Activated CD4-positive, alpha-beta T cell treated with anti-CD3 and anti-CD28 coated beads, Interleukin-2, amount 10 ng/mL, durations not matched to agents 7 days and 5 days (primary cell): ENCODE results near the gene TTYH1. TPM values are rescaled to one million over a fixed set of nuclear protein-coding genes. Genes with fewer than 3 reads are reported as not detected.
A peak's percentile ranks its signal among the peaks of the same experiment; 100 is the strongest.

Source experiments
- CTCF ChIA-PET: fragments of 350-600 bp; sonication (Branson Sonifier 250); formaldehyde crosslinking; loops from one replicate; lab custom pipeline; 2021; ENCODE audit warnings: antibody characterized with exemption; lab: Charles Lee
- POLR2A ChIA-PET: fragments of 350-600 bp; sonication (Branson Sonifier 250); formaldehyde crosslinking; loops from one replicate; lab custom pipeline; 2021; ENCODE audit warnings: antibody characterized with exemption; lab: Charles Lee
- DNase-seq: peaks from one replicate; pipeline ENCODE4 v3.0.0-alpha.2; 2020
- H3K27ac Mint-ChIP-seq: one replicate; pipeline ENCODE4 v1.8.0; 2021; ENCODE audit warnings: mild to moderate bottlenecking, moderate library complexity, mixed read lengths
- H3K27me3 Mint-ChIP-seq: one replicate; pipeline ENCODE4 v1.8.0; 2021; ENCODE audit warnings: mixed read lengths
- H3K36me3 Mint-ChIP-seq: one replicate; pipeline ENCODE4 v1.8.0; 2021; ENCODE audit warnings: low read depth, mixed read lengths
- H3K4me1 Mint-ChIP-seq: one replicate; pipeline ENCODE4 v1.8.0; 2021; ENCODE audit warnings: mixed read lengths
- H3K4me3 Mint-ChIP-seq: one replicate; pipeline ENCODE4 v1.8.0; 2021; ENCODE audit warnings: mild to moderate bottlenecking, moderate library complexity, mixed read lengths
- H3K9me3 Mint-ChIP-seq: one replicate; pipeline ENCODE4 v1.8.0; 2021; ENCODE audit warnings: mixed read lengths
- total RNA-seq, 2 experiments: library from RNA; stranded (reverse); gene quantifications; one replicate each; pipeline ENCODE4 v1.2.3, GENCODE V29; 2021

The TTYH1 gene
- total RNA-seq, 2 experiments from 2014 or later, result 0.72 to 1.2 TPM

- no peak for DNase-seq
- Mint-ChIP-seq H3K4me1 (peaks cover 32% of the 10 kb centered on the region), H3K9me3 (no peaks in the 10 kb centered on the region), H3K27ac (no peak overlapping the region), H3K36me3 (peaks cover 60% of the 10 kb centered on the region), H3K4me3 (no peak overlapping the region), H3K27me3 (no peaks in the 10 kb centered on the region)
- ChIA-PET POLR2A (no interaction called here), CTCF (interaction anchor here (1.1 to 1.4 kb wide), 2 partner anchors 9 to 28 kb away, joined by 3 to 4 read pairs; partner anchors contain the start of gene LENG9)
These were observed 38.9 kb downstream of the TTYH1 start for GRCh38 chr19:54453921-54454780.

- Mint-ChIP-seq H3K27me3 (no peaks in the 10 kb centered on the region), H3K9me3 (no peaks in the 10 kb centered on the region), H3K27ac (no peak overlapping the region), H3K36me3 (peaks cover 63% of the 10 kb centered on the region), H3K4me1 (peaks cover 34% of the 10 kb centered on the region), H3K4me3 (no peak overlapping the region)
- no peak for DNase-seq
- ChIA-PET CTCF (interaction anchor here (0.9 kb wide), 1 partner anchor 11 kb away, joined by 3 read pairs; no protein-coding TSS in a partner anchor), POLR2A (no interaction called here)
These were observed 39.8 kb downstream of the TTYH1 start for GRCh38 chr19:54454781-54455675.

- POLR2A ChIA-PET, result no interaction called here
- Mint-ChIP-seq H3K27ac (no peak overlapping the region), H3K4me3 (no peak overlapping the region), H3K27me3 (no peaks in the 10 kb centered on the region), H3K9me3 (no peaks in the 10 kb centered on the region), H3K4me1 (peaks cover 25% of the 10 kb centered on the region), H3K36me3 (peaks cover 58% of the 10 kb centered on the region)
- CTCF ChIA-PET, result interaction anchor here (0.9 kb wide), 1 partner anchor 12 kb away, joined by 3 read pairs; no protein-coding TSS in a partner anchor
- DNase-seq, result no peak
These were observed 40.6 kb downstream of the TTYH1 start for GRCh38 chr19:54455786-54456422.

- no peak for DNase-seq
- Mint-ChIP-seq H3K4me1 (peaks cover 23% of the 10 kb centered on the region), H3K27ac (no peak overlapping the region), H3K4me3 (no peak overlapping the region), H3K36me3 (peaks cover 54% of the 10 kb centered on the region), H3K9me3 (no peaks in the 10 kb centered on the region), H3K27me3 (no peaks in the 10 kb centered on the region)
- ChIA-PET POLR2A (no interaction called here), CTCF (interaction anchor here (0.6 kb wide), 1 partner anchor 13 kb away, joined by 3 read pairs; no protein-coding TSS in a partner anchor)
These were observed 41.4 kb downstream of the TTYH1 start for GRCh38 chr19:54456423-54457373.

DNA sequence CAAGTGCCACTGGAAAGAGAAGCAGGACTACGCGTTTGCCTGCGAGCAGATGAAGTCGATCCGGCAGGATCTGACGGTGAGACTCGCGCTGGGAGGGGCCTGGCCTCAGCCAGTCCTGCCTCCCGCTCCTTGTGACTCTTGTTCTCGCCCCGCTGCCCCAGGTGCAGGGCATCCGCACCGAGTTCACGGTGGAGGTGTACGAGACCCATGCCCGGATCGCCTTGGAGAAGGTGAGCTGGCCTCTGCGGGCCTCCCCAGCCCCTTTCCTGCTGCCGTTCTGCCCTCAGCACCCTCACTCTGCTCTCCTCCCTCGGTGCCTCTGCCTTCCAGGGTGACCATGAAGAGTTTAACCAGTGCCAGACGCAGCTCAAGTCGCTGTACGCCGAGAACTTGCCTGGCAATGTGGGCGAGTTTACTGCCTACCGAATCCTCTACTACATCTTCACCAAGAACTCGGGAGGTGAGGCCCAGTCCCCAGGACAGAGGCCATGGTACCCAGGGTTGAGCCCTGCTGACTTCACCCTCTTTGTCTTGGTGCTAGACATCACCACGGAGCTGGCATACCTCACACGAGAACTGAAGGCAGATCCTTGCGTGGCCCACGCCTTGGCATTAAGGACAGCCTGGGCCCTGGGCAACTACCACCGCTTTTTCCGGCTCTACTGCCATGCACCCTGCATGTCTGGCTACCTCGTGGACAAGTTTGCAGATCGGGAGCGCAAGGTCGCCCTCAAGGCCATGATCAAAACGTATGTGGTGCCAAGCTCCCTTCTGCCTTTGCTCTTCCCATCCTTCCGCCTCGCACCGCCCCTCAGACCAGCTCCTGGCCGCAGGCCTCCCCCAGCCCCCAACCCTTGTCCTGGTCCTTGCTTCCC lies 42.7 kb downstream of the TTYH1 start:
- ChIA-PET POLR2A (interaction anchor here (0.9 kb wide), 1 partner anchor 9 kb away, joined by 4 read pairs; the partner anchor contains the start of gene LENG8), CTCF (no interaction called here)
- DNase-seq, result no peak
- Mint-ChIP-seq H3K4me3 (no peak overlapping the region), H3K27ac (no peak overlapping the region), H3K36me3 (peaks cover 44% of the 10 kb centered on the region), H3K4me1 (peaks cover 27% of the 10 kb centered on the region), H3K9me3 (no peaks in the 10 kb centered on the region), H3K27me3 (no peaks in the 10 kb centered on the region)

DNA sequence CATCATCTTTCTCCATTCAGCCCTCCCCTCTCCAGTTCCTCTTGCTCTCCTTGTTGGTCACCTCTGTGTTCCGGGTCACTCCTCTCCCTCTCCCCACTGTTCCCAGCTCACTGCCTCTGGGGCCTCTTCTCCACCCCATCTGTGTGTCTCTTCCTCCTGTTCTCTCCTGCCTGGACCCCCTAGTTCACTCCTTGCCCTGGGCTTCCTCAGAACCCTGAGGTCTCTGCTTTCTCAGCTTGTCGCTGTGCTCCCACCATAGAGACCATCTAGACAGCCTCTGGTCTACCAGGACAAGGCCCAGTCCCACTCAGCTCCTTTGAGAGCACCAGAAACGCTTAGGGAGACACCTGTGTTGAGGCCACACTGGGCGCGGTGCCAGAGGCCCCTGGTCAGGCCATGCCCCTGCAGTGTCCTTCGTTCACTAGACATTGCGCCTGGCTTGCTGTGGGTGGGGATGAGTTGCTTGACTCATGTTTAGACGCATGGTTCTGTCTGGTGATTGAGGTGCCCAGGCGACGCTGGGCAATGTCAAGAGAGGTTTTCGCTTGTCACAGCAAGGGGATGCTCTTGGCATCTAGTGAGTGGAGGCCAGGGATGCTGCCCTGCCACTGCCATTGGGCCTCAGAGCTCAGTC lies 43.5 kb downstream of the TTYH1 start:
- Mint-ChIP-seq H3K27ac (no peak overlapping the region), H3K4me1 (peaks cover 27% of the 10 kb centered on the region), H3K27me3 (no peaks in the 10 kb centered on the region), H3K4me3 (no peak overlapping the region), H3K36me3 (peaks cover 41% of the 10 kb centered on the region), H3K9me3 (no peaks in the 10 kb centered on the region)
- no peak for DNase-seq
- CTCF ChIA-PET, result no interaction called here
- POLR2A ChIA-PET, result interaction anchor here (0.9 kb wide), 1 partner anchor 10 kb away, joined by 4 read pairs; the partner anchor contains the start of gene LENG8

DNA sequence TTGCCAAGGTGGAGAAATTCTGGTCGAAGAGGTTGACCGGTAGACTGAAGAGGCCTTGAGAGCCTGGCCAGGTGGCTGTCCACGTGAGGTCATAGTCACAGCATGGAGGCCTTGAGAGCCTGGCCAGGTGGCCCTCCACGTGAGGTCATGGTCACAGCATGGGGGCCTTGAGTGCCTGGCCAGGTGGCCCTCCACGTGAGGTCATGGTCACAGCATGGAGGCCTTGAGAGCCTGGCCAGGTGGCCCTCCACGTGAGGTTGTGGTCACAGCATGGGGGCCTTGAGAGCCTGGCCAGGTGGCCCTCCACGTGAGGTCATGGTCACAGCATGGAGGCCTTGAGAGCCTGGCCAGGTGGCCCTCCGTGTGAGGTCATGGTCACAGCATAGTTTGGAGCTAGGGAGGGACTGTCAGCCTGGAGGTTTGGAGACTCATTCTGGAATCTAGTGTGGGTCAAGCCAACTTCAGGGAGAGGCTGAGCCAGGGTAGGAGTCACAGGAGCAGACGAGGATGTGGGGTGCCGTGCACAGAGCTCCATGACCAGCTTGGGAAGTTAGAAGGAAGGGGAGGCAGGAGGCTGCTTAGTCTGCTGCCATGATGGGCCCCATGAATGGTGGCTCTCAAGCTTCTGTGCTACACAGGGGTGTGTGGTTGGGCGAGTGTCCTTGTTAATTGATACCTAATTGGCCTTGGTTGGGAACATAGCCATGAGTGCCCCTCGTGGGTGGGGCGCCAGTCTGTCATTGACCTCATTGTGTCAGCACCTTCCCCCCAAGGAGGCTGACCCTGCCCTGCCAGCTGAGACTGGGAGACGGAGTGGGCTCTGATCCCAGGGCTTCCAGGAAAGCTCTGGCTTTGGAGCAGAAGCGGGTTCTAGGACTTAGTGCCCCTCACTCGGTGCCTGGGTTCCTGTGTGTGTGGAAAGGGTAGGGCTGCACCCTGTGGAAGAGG lies 44.3 kb downstream of the TTYH1 start:
- ChIA-PET POLR2A (interaction anchor here (0.9 kb wide), 1 partner anchor 11 kb away, joined by 4 read pairs; the partner anchor contains the start of gene LENG8), CTCF (no interaction called here)
- DNase-seq, result no peak
- Mint-ChIP-seq H3K36me3 (peaks cover 41% of the 10 kb centered on the region), H3K4me3 (no peak overlapping the region), H3K27me3 (no peaks in the 10 kb centered on the region), H3K4me1 (peaks cover 33% of the 10 kb centered on the region), H3K27ac (peak overlapping the region; percentile 44), H3K9me3 (no peaks in the 10 kb centered on the region)

GRCh38 chr19:54460230-54461005 lies 45.2 kb downstream of the TTYH1 start:
- Mint-ChIP-seq H3K9me3 (no peaks in the 10 kb centered on the region), H3K36me3 (peaks cover 36% of the 10 kb centered on the region), H3K4me1 (peaks cover 35% of the 10 kb centered on the region), H3K4me3 (no peak overlapping the region), H3K27me3 (peaks cover 3% of the 10 kb centered on the region), H3K27ac (no peak overlapping the region)
- ChIA-PET POLR2A (no interaction called here), CTCF (no interaction called here)
- no peak for DNase-seq

DNA sequence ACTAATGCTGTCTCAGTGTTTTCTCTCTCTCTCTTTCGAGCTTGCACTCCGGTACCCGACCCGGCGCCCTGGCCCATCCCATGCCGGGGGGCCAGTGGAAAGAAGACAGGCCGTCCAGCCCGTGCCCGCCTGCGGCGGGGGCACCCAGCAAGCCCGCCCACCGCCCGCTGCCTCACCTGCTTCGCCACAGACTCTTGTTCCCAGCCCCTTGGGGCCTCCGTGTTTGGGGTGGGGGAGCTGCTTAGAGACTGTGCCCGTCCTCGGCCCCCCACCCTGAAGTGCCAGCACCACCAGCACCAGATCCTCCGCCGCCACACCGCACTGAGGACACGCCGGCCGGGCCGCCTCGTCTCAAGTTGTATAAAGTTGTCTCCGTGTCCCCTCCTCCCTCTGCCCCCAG lies 45.9 kb downstream of the TTYH1 start:
- Mint-ChIP-seq H3K4me3 (peak overlapping the region; percentile 68), H3K27ac (peak overlapping the region; percentile 13), H3K27me3 (peaks cover 9% of the 10 kb centered on the region), H3K9me3 (no peaks in the 10 kb centered on the region), H3K4me1 (peaks cover 40% of the 10 kb centered on the region), H3K36me3 (peaks cover 34% of the 10 kb centered on the region)
- ChIA-PET CTCF (interaction anchor here (1.9 kb wide), 1 partner anchor 10 kb away, joined by 8 read pairs; no protein-coding TSS in a partner anchor), POLR2A (interaction anchor here (1.4 kb wide), 1 partner anchor 12 kb away, joined by 3 read pairs; the partner anchor contains the start of gene LENG8)
- no peak for DNase-seq
